ENCODE results near the gene CBFB. TPM values are rescaled to one million over a fixed set of nuclear protein-coding genes. Genes with fewer than 3 reads are reported as not detected.

CBFB gene
- total and polyA plus RNA-seq, 2 of the 13 experiments (the other 11 are each of a cell fraction or from before 2014, with no cell fraction given): 22.1 to 70.8 TPM

DNA sequence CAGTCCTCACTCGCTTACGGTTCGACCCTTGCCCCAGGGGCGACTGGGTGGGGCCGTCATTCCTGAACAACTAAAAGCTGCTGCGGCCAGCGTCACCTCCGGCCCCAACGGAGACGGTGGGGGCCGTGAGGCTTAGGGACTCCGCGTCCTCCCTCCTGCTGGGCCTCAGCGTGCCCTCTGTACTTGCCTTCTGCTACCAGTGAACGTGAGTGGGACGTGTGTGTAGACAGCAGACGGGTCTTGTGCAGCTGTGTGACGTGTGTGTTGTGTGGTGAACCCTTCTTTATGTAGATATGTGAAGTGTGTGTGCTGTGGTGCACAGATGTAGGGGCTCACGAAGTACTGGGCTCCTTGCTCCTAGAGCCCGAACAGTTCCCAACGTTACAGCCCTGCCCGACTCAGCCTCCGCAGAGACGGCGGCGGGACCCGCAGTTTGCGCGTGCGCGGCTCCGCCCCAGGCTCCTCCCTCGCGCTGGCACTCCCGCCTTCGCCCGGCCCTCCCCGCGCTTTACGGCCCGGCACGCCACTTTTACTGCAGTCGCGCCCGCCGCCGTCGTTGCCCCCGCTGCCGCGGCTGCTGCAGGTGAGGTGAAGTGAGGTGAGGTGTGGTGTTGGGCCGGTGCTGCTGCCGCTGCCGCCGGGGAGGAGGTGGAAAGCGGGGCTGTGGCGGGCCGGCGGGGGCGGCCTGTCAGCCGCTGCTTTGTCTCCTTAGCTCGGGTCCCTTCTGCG is 80.6 kb downstream of the CBFB start, which contains the start of gene PHAF1 (continued):
- TF ChIP-seq, protein P1, sequence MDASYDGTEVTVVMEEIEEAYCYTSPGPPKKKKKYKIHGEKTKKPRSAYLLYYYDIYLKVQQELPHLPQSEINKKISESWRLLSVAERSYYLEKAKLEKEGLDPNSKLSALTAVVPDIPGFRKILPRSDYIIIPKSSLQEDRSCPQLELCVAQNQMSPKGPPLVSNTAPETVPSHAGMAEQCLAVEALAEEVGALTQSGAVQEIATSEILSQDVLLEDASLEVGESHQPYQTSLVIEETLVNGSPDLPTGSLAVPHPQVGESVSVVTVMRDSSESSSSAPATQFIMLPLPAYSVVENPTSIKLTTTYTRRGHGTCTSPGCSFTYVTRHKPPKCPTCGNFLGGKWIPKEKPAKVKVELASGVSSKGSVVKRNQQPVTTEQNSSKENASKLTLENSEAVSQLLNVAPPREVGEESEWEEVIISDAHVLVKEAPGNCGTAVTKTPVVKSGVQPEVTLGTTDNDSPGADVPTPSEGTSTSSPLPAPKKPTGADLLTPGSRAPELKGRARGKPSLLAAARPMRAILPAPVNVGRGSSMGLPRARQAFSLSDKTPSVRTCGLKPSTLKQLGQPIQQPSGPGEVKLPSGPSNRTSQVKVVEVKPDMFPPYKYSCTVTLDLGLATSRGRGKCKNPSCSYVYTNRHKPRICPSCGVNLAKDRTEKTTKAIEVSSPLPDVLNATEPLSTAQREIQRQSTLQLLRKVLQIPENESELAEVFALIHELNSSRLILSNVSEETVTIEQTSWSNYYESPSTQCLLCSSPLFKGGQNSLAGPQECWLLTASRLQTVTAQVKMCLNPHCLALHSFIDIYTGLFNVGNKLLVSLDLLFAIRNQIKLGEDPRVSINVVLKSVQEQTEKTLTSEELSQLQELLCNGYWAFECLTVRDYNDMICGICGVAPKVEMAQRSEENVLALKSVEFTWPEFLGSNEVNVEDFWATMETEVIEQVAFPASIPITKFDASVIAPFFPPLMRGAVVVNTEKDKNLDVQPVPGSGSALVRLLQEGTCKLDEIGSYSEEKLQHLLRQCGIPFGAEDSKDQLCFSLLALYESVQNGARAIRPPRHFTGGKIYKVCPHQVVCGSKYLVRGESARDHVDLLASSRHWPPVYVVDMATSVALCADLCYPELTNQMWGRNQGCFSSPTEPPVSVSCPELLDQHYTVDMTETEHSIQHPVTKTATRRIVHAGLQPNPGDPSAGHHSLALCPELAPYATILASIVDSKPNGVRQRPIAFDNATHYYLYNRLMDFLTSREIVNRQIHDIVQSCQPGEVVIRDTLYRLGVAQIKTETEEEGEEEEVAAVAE (CRISPR knock-in tag; IDR thresholded peaks at IDR 0.05; ENCODE audit: borderline replicate concordance): peak; percentile 47; the same call in 1 of the 2 replicates
- TF ChIP-seq DPF2 (CRISPR knock-in tag; IDR thresholded peaks at IDR 0.05; ENCODE audit: borderline replicate concordance, low read depth) (peak; percentile 38; the same call in 1 of the 2 replicates), HDAC2 (CRISPR knock-in tag; IDR thresholded peaks at IDR 0.05) (peak; percentile 62), ZNF24 (IDR thresholded peaks at IDR 0.05) (no peak), SMARCC2 (IDR thresholded peaks at IDR 0.05) (no peak), RCOR2 (CRISPR knock-in tag; IDR thresholded peaks at IDR 0.05) (0 out of 2 replicates have a peak, but pooled peaks have one; percentile 16), ZSCAN31 (CRISPR knock-in tag; IDR thresholded peaks at IDR 0.05; ENCODE audit: low read depth) (peak; percentile 70; the same call in 1 of the 2 replicates), SRF (IDR thresholded peaks at IDR 0.05; ENCODE audit: low read depth, low read length) (no peak), HNRNPL (IDR thresholded peaks at IDR 0.05; ENCODE audit: low read depth, low read length) (peak; percentile 63; the same call in 1 of the 2 replicates), ZNF75D (CRISPR knock-in tag; IDR thresholded peaks at IDR 0.05; ENCODE audit: borderline replicate concordance) (no peak)
- TF ChIP-seq, protein P2, sequence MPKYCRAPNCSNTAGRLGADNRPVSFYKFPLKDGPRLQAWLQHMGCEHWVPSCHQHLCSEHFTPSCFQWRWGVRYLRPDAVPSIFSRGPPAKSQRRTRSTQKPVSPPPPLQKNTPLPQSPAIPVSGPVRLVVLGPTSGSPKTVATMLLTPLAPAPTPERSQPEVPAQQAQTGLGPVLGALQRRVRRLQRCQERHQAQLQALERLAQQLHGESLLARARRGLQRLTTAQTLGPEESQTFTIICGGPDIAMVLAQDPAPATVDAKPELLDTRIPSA (CRISPR knock-in tag; IDR thresholded peaks at IDR 0.05; ENCODE audit: borderline replicate concordance): peak; percentile 38; the same call in 1 of the 2 replicates
- TF ChIP-seq, protein P3, sequence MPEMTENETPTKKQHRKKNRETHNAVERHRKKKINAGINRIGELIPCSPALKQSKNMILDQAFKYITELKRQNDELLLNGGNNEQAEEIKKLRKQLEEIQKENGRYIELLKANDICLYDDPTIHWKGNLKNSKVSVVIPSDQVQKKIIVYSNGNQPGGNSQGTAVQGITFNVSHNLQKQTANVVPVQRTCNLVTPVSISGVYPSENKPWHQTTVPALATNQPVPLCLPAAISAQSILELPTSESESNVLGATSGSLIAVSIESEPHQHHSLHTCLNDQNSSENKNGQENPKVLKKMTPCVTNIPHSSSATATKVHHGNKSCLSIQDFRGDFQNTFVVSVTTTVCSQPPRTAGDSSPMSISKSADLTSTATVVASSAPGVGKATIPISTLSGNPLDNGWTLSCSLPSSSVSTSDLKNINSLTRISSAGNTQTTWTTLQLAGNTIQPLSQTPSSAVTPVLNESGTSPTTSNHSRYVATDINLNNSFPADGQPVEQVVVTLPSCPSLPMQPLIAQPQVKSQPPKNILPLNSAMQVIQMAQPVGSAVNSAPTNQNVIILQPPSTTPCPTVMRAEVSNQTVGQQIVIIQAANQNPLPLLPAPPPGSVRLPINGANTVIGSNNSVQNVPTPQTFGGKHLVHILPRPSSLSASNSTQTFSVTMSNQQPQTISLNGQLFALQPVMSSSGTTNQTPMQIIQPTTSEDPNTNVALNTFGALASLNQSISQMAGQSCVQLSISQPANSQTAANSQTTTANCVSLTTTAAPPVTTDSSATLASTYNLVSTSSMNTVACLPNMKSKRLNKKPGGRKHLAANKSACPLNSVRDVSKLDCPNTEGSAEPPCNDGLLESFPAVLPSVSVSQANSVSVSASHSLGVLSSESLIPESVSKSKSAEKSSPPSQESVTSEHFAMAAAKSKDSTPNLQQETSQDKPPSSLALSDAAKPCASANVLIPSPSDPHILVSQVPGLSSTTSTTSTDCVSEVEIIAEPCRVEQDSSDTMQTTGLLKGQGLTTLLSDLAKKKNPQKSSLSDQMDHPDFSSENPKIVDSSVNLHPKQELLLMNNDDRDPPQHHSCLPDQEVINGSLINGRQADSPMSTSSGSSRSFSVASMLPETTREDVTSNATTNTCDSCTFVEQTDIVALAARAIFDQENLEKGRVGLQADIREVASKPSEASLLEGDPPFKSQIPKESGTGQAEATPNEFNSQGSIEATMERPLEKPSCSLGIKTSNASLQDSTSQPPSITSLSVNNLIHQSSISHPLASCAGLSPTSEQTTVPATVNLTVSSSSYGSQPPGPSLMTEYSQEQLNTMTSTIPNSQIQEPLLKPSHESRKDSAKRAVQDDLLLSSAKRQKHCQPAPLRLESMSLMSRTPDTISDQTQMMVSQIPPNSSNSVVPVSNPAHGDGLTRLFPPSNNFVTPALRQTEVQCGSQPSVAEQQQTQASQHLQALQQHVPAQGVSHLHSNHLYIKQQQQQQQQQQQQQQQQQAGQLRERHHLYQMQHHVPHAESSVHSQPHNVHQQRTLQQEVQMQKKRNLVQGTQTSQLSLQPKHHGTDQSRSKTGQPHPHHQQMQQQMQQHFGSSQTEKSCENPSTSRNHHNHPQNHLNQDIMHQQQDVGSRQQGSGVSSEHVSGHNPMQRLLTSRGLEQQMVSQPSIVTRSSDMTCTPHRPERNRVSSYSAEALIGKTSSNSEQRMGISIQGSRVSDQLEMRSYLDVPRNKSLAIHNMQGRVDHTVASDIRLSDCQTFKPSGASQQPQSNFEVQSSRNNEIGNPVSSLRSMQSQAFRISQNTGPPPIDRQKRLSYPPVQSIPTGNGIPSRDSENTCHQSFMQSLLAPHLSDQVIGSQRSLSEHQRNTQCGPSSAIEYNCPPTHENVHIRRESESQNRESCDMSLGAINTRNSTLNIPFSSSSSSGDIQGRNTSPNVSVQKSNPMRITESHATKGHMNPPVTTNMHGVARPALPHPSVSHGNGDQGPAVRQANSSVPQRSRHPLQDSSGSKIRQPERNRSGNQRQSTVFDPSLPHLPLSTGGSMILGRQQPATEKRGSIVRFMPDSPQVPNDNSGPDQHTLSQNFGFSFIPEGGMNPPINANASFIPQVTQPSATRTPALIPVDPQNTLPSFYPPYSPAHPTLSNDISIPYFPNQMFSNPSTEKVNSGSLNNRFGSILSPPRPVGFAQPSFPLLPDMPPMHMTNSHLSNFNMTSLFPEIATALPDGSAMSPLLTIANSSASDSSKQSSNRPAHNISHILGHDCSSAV (CRISPR knock-in tag; IDR thresholded peaks at IDR 0.05; ENCODE audit: borderline replicate concordance): peak; percentile 19; the same call in 1 of the 2 replicates
- TF ChIP-seq, protein P4, sequence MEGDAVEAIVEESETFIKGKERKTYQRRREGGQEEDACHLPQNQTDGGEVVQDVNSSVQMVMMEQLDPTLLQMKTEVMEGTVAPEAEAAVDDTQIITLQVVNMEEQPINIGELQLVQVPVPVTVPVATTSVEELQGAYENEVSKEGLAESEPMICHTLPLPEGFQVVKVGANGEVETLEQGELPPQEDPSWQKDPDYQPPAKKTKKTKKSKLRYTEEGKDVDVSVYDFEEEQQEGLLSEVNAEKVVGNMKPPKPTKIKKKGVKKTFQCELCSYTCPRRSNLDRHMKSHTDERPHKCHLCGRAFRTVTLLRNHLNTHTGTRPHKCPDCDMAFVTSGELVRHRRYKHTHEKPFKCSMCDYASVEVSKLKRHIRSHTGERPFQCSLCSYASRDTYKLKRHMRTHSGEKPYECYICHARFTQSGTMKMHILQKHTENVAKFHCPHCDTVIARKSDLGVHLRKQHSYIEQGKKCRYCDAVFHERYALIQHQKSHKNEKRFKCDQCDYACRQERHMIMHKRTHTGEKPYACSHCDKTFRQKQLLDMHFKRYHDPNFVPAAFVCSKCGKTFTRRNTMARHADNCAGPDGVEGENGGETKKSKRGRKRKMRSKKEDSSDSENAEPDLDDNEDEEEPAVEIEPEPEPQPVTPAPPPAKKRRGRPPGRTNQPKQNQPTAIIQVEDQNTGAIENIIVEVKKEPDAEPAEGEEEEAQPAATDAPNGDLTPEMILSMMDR (CRISPR knock-in tag; IDR thresholded peaks at IDR 0.05): peak; percentile 31; the same call in 1 of the 2 replicates
